Hematopoietic multipotent progenitor cell treated with erythropoietin and hydrocortisone succinate and interleukin-3 and kit ligand, for 17 days (in vitro differentiated cells): Measurements from ENCODE around the gene SAMD4B.

ENCODE experiments used
- DNase-seq: peaks from one replicate; pipeline ENCODE4 v3.0.0-alpha.2; 2015; ENCODE audit warnings: low spot score

The SAMD4B gene

GRCh38 chr19:39427707-39428106 lies 85.5 kb downstream of the SAMD4B start:
- no peak for DNase-seq

GRCh38 chr19:39428283-39429112 lies 86.3 kb downstream of the SAMD4B start:
- no peak for DNase-seq

GRCh38 chr19:39430675-39431593 lies 88.7 kb downstream of the SAMD4B start:
- no peak for DNase-seq

GRCh38 chr19:39432677-39433025 lies 90.4 kb downstream of the SAMD4B start:
- no peak for DNase-seq

GRCh38 chr19:39433480-39434079 lies 91.4 kb downstream of the SAMD4B start:
- no peak for DNase-seq

GRCh38 chr19:39434123-39435076 lies 92.2 kb downstream of the SAMD4B start:
- DNase-seq, result no peak
